Activated gamma-delta T cell (primary cell): ENCODE results near the gene CDC42.
A peak's percentile ranks its signal among the peaks of the same experiment; 100 is the strongest.

Source experiments
- DNase-seq: peaks from one replicate; lab custom pipeline; 2025; lab: John Stamatoyannopoulos, UW

The CDC42 gene

GRCh38 chr1:22037520-22037919 is 15.0 kb upstream of the CDC42 start:
- DNase-seq = no peak

GRCh38 chr1:22038036-22038435 is 14.5 kb upstream of the CDC42 start:
- DNase-seq = no peak

GRCh38 chr1:22039594-22040285 is 12.8 kb upstream of the CDC42 start:
- DNase-seq = peak; percentile 44

- no peak for DNase-seq
These were observed 12.3 kb upstream of the CDC42 start for GRCh38 chr1:22040286-22040623.

- no peak for DNase-seq
These were observed 11.0 kb upstream of the CDC42 start for GRCh38 chr1:22041505-22041904.

GRCh38 chr1:22043198-22043769 is 9.2 kb upstream of the CDC42 start:
- DNase-seq = no peak

GRCh38 chr1:22044690-22045420 is 7.7 kb upstream of the CDC42 start:
- DNase-seq = no peak

GRCh38 chr1:22045604-22046228 is 6.8 kb upstream of the CDC42 start:
- no peak for DNase-seq

GRCh38 chr1:22048351-22049192 is 3.9 kb upstream of the CDC42 start:
- no peak for DNase-seq

GRCh38 chr1:22050330-22050729 is 2.2 kb upstream of the CDC42 start:
- DNase-seq = no peak

GRCh38 chr1:22051607-22052114 is 848 bp upstream of the CDC42 start:
- no peak for DNase-seq

GRCh38 chr1:22053017-22053860 is 730 bp downstream of the CDC42 start:
- DNase-seq = peak; percentile 44

GRCh38 chr1:22053861-22054770 is 1.6 kb downstream of the CDC42 start:
- no peak for DNase-seq

- DNase-seq = no peak
These were observed 3.0 kb downstream of the CDC42 start for GRCh38 chr1:22055463-22055862.

- DNase-seq = no peak
These were observed 3.5 kb downstream of the CDC42 start for GRCh38 chr1:22056043-22056442.

GRCh38 chr1:22056936-22057335 is 4.4 kb downstream of the CDC42 start:
- no peak for DNase-seq

- DNase-seq = no peak
These were observed 5.4 kb downstream of the CDC42 start for GRCh38 chr1:22057861-22058260.

GRCh38 chr1:22064751-22065402 is 12.4 kb downstream of the CDC42 start:
- no peak for DNase-seq

GRCh38 chr1:22071511-22071910 is 19.0 kb downstream of the CDC42 start:
- DNase-seq = no peak
